Measurements from ENCODE around the gene SNCB. TPM values are rescaled to one million over a fixed set of nuclear protein-coding genes. Genes with fewer than 3 reads are reported as not detected.

Gene SNCB
- total and polyA plus RNA-seq, 2 of the 4 experiments (the other 2 are of a cell fraction), result 0.41 TPM; not detected in 1

- CTCF ChIA-PET, result no interaction called here
- Histone ChIP-seq H3K27me3 (ENCODE audit: control insufficient read depth, insufficient read depth, low read length) (no peaks in the 10 kb centered on the region), H4K20me1 (ENCODE audit: insufficient read depth, low read length) (peaks cover 7% of the 10 kb centered on the region), H2AK5ac (ENCODE audit: low read depth, low read length) (no peak overlapping the region), H2BK5ac (ENCODE audit: low read depth, low read length, poor library complexity, severe bottlenecking) (no peak overlapping the region), H2BK15ac (ENCODE audit: low read depth, low read length) (no peak overlapping the region), H4K91ac (ENCODE audit: insufficient read depth, low read depth, low read length) (no peak overlapping the region), H3K27ac (ENCODE audit: insufficient read depth, low read length) (no peak overlapping the region), H3K56ac (ENCODE audit: extremely low read depth, insufficient read depth, low read length) (no peak overlapping the region), H4K5ac (ENCODE audit: low read depth, low read length) (no peak overlapping the region), H3K4ac (ENCODE audit: low read depth, low read length) (no peak overlapping the region), H3K4me3 (ENCODE audit: insufficient read depth, low read depth, low read length) (no peak overlapping the region), H3K36me3 (ENCODE audit: control insufficient read depth, insufficient read depth, low read length) (no peaks in the 10 kb centered on the region), H3K79me1 (ENCODE audit: low read depth in 1 of 2, low read length in 2 of 2) (peaks cover 0 to 22% of the 10 kb centered on the region in 2 experiments; a peak in 3 of 4 replicates), H3K9me1 (ENCODE audit: insufficient read depth, low read length) (0 out of 2 replicates have a peak, but pooled peaks cover 3% of the 10 kb centered on the region), H2AK9ac (replicated peaks; ENCODE audit: low read depth, low read length, poor library complexity) (no peak overlapping the region), H4K8ac (ENCODE audit: low read depth in 2 of 2, low read length in 2 of 2) (no peak overlapping the region), H3K4me2 (ENCODE audit: low read depth, low read length) (no peak overlapping the region), H2BK20ac (ENCODE audit: low read depth, low read length) (no peak overlapping the region), H3K14ac (replicated peaks; ENCODE audit: low read depth, low read length) (no peak overlapping the region), H3K4me1 (ENCODE audit: control insufficient read depth, insufficient read depth, low read length) (no peaks in the 10 kb centered on the region), H3K23ac (ENCODE audit: low read depth, low read length) (no peak overlapping the region), H3K18ac (ENCODE audit: low read depth, low read length) (no peak overlapping the region), H2BK120ac (ENCODE audit: low read depth, low read length) (no peak overlapping the region), H2AFZ (replicated peaks; ENCODE audit: low read length, poor library complexity) (no peak overlapping the region), H3K9ac (ENCODE audit: low read depth, low read length) (no peak overlapping the region), H3K9me3 (ENCODE audit: control insufficient read depth, insufficient read depth, low read length) (no peaks in the 10 kb centered on the region)
- intact Hi-C loops (cut with micrococcal nuclease) (no loop called here), in situ Hi-C loops (cut with MboI; ENCODE audit: low sequenced_read_pairs) (no loop called here), dilution Hi-C loops (cut with HindIII; ENCODE audit: low sequenced_read_pairs, unreplicated experiment) (no loop called here)
- no TSS peak for BruUV-seq (replicated peaks)
- POLR2A ChIA-PET (ENCODE audit: unreplicated experiment), result no interaction called here
- ATAC-seq (ENCODE audit: low read depth), result no peak
- TF ChIP-seq USF2 (IDR thresholded peaks at IDR 0.05; ENCODE audit: low read depth, low read length) (no peak), RAD21 (IDR thresholded peaks at IDR 0.05; ENCODE audit: low read length) (no peak), RFX5 (IDR thresholded peaks at IDR 0.05; ENCODE audit: low read depth, low read length) (no peak), MAZ (IDR thresholded peaks at IDR 0.05; ENCODE audit: borderline replicate concordance, low read depth, low read length) (no peak), MAFK (IDR thresholded peaks at IDR 0.05; ENCODE audit: low read depth, low read length) (no peak), POLR2A (IDR thresholded peaks at IDR 0.05; ENCODE audit: low read depth, low read length) (no peak), CEBPB (IDR thresholded peaks at IDR 0.05; ENCODE audit: low read depth, low read length) (no peak), MXI1 (IDR thresholded peaks at IDR 0.05; ENCODE audit: borderline replicate concordance, low read depth, low read length) (no peak), NFE2L2 (IDR thresholded peaks at IDR 0.05; ENCODE audit: low read depth, low read length) (no peak), CTCF (conservative IDR thresholded peaks at IDR 0.05; ENCODE audit: low read depth, low read length) (no peak), RCOR1 (IDR thresholded peaks at IDR 0.05; ENCODE audit: insufficient replicate concordance, low read length) (no peak), BHLHE40 (IDR thresholded peaks at IDR 0.05; ENCODE audit: low read depth, low read length) (no peak), FOS (IDR thresholded peaks at IDR 0.05; ENCODE audit: low read depth, low read length) (no peak), SMC3 (IDR thresholded peaks at IDR 0.05; ENCODE audit: low read depth, low read length) (no peak), CHD1 (IDR thresholded peaks at IDR 0.05; ENCODE audit: low read depth, low read length) (no peak)
- TF ChIP-seq, protein P1, sequence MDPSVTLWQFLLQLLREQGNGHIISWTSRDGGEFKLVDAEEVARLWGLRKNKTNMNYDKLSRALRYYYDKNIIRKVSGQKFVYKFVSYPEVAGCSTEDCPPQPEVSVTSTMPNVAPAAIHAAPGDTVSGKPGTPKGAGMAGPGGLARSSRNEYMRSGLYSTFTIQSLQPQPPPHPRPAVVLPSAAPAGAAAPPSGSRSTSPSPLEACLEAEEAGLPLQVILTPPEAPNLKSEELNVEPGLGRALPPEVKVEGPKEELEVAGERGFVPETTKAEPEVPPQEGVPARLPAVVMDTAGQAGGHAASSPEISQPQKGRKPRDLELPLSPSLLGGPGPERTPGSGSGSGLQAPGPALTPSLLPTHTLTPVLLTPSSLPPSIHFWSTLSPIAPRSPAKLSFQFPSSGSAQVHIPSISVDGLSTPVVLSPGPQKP (IDR thresholded peaks at IDR 0.05; ENCODE audit: borderline replicate concordance, low read depth, low read length), result no peak
- no peak for DNase-seq
- no CpG with 5 or more reads among the region's 2 CpGs for WGBS, 2 experiments (ENCODE audit: extremely low coverage in 2 of 2, insufficient read length in 1 of 2)
Measured at GRCh38 chr5:176603091-176603490, 27.2 kb downstream of the SNCB start.

All from IMR-90 (cell line).